ENCODE data around the gene RNF187. TPM values are rescaled to one million over a fixed set of nuclear protein-coding genes. Genes with fewer than 3 reads are reported as not detected.

The RNF187 gene
- total and polyA plus RNA-seq, 8 donors = 8.9 to 44.6 (median 27.8) TPM

DNA sequence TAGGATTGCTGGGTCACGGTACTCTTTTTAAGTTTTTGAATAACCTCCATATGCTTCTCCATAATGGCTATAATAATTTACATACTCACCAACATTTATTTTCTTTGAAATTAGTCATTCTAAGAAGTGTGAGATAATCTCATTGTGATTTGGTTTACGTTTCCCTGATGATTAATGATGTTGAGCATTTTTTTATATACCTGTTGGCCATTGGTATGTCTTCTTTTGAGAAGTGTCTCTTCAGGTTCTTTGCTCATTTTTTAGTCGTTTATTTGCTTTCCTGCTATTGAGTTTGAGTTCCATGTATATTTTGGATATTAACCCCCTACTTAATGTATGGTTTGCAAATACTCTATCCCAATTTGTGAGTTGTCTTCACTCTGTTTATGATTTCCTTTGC is 9.3 kb downstream of the RNF187 start:
- 72 to 86% (median 80%) methylated on average over 3 of the region's 3 CpGs for WGBS, 5 donors
- no peak for DNase-seq
- Histone ChIP-seq H3K27me3 (no peaks in the 10 kb centered on the region), H3K4me1 (peaks cover 0 to 20% (median 11%) of the 10 kb centered on the region in 4 donors), H3K36me3 (peaks cover 26 to 57% (median 55%) of the 10 kb centered on the region in 4 donors), H3K27ac (no peak overlapping the region), H3K9me3 (no peaks in the 10 kb centered on the region), H3K4me3 (no peak overlapping the region)
- intact Hi-C loops (cut with DNase I; ENCODE audit: low total_unique reads) = no loop called here
- TF ChIP-seq EP300 (IDR thresholded peaks at IDR 0.05) (no peak), POLR2AphosphoS5 (IDR thresholded peaks at IDR 0.05) (no peak), POLR2A (IDR thresholded peaks at IDR 0.05) (no peak)
- TF ChIP-seq, protein P1, sequence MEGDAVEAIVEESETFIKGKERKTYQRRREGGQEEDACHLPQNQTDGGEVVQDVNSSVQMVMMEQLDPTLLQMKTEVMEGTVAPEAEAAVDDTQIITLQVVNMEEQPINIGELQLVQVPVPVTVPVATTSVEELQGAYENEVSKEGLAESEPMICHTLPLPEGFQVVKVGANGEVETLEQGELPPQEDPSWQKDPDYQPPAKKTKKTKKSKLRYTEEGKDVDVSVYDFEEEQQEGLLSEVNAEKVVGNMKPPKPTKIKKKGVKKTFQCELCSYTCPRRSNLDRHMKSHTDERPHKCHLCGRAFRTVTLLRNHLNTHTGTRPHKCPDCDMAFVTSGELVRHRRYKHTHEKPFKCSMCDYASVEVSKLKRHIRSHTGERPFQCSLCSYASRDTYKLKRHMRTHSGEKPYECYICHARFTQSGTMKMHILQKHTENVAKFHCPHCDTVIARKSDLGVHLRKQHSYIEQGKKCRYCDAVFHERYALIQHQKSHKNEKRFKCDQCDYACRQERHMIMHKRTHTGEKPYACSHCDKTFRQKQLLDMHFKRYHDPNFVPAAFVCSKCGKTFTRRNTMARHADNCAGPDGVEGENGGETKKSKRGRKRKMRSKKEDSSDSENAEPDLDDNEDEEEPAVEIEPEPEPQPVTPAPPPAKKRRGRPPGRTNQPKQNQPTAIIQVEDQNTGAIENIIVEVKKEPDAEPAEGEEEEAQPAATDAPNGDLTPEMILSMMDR (IDR thresholded peaks at IDR 0.05) = no peak

GRCh38 chr1:228497206-228497605 is 10.0 kb downstream of the RNF187 start:
- intact Hi-C loops (cut with DNase I; ENCODE audit: low total_unique reads) = no loop called here
- Histone ChIP-seq H3K36me3 (peaks cover 26 to 50% (median 49%) of the 10 kb centered on the region in 4 donors), H3K9me3 (no peaks in the 10 kb centered on the region), H3K27ac (no peak overlapping the region), H3K4me3 (no peak overlapping the region), H3K27me3 (no peaks in the 10 kb centered on the region), H3K4me1 (peaks cover 0 to 14% (median 12%) of the 10 kb centered on the region in 4 donors)
- 80 to 88% (median 85%) methylated on average over 5 of the region's 5 CpGs for WGBS, 5 donors
- no peak for DNase-seq
- TF ChIP-seq, protein P1 (IDR thresholded peaks at IDR 0.05) = no peak
- no peak for TF ChIP-seq EP300 (IDR thresholded peaks at IDR 0.05)
- TF ChIP-seq POLR2A (IDR thresholded peaks at IDR 0.05) = no peak
- no peak for TF ChIP-seq POLR2AphosphoS5 (IDR thresholded peaks at IDR 0.05)

- Histone ChIP-seq H3K4me3 (no peak overlapping the region), H3K9me3 (no peaks in the 10 kb centered on the region), H3K36me3 (peaks cover 23 to 47% (median 46%) of the 10 kb centered on the region in 4 donors), H3K27ac (no peak overlapping the region), H3K4me1 (peaks cover 0 to 14% (median 12%) of the 10 kb centered on the region in 4 donors), H3K27me3 (no peaks in the 10 kb centered on the region)
- DNase-seq = no peak
- intact Hi-C loops (cut with DNase I; ENCODE audit: low total_unique reads) = no loop called here
- 87 to 96% (median 94%) methylated on average over 8 of the region's 8 CpGs for WGBS, 5 donors
- TF ChIP-seq, protein P1 (IDR thresholded peaks at IDR 0.05) = no peak
- no peak for TF ChIP-seq EP300 (IDR thresholded peaks at IDR 0.05)
Observed at GRCh38 chr1:228497817-228498216, 10.6 kb downstream of the RNF187 start.

- H3K9me3 ChIP-seq = no peaks in the 10 kb centered on the region
- H3K4me1 ChIP-seq = peaks cover 0 to 14% (median 12%) of the 10 kb centered on the region in 4 donors
- H3K27ac ChIP-seq = no peak overlapping the region
- intact Hi-C loops (cut with DNase I; ENCODE audit: low total_unique reads) = no loop called here
- TF ChIP-seq POLR2A (IDR thresholded peaks at IDR 0.05) (no peak), EP300 (IDR thresholded peaks at IDR 0.05) (no peak), POLR2AphosphoS5 (IDR thresholded peaks at IDR 0.05) (no peak)
- TF ChIP-seq, protein P1 (IDR thresholded peaks at IDR 0.05) = no peak
- H3K36me3 ChIP-seq = peaks cover 0 to 23% (median 22%) of the 10 kb centered on the region in 4 donors
- no peaks in the 10 kb centered on the region for H3K27me3 ChIP-seq
- H3K4me3 ChIP-seq = no peak overlapping the region
- 53 to 64% (median 61%) methylated on average over 8 of the region's 8 CpGs for WGBS, 5 donors
- DNase-seq = no peak
Observed at GRCh38 chr1:228500143-228500734, 13.1 kb downstream of the RNF187 start.

Measured in stomach (tissue), 9 donors.